ENCODE measurements around the gene ECPAS. TPM values are rescaled to one million over a fixed set of nuclear protein-coding genes. Genes with fewer than 3 reads are reported as not detected.

ECPAS gene
- total RNA-seq, 1 donor from 2014 or later: 113 TPM

DNA sequence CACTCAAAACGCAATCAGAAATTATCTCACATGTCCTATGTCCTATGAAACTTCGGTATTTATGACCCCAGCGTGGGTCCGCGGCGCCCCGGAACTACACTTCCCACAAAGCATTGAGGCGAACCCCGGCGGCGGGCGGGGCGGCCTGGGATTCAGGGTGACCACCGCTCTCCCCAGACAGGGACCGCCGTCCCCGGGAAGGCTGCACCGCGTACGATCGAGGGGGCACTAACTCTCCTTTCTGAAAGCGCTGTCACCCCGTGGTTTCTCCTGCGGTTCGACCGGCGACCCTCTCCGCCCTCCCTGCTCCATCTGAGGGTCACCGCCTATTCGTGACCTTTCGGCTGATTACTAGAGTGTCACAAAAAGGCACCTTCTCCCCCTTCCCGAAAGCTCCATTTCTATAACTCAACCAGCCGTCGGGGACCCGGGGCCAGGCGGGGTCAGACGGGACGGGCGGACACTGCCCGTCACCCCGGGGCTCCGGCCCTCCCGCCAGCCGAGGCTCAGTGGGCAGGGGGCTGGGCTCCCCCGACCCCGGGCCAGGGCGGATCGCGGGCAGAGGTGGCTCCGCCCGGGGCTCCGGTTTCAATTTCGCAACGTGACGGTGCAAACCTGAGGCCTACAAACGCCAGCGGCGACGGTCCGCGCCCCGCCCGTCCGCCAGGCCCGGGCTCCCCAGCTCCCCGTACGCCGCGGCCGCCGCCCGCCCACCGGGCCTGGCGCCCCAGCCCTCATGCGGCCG is 1.3 kb downstream of the ECPAS start:
- TF ChIP-seq, protein P1, sequence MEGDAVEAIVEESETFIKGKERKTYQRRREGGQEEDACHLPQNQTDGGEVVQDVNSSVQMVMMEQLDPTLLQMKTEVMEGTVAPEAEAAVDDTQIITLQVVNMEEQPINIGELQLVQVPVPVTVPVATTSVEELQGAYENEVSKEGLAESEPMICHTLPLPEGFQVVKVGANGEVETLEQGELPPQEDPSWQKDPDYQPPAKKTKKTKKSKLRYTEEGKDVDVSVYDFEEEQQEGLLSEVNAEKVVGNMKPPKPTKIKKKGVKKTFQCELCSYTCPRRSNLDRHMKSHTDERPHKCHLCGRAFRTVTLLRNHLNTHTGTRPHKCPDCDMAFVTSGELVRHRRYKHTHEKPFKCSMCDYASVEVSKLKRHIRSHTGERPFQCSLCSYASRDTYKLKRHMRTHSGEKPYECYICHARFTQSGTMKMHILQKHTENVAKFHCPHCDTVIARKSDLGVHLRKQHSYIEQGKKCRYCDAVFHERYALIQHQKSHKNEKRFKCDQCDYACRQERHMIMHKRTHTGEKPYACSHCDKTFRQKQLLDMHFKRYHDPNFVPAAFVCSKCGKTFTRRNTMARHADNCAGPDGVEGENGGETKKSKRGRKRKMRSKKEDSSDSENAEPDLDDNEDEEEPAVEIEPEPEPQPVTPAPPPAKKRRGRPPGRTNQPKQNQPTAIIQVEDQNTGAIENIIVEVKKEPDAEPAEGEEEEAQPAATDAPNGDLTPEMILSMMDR (IDR thresholded peaks at IDR 0.05): no peak
- H3K36me3 Mint-ChIP-seq (ENCODE audit: low read depth): no peaks in the 10 kb centered on the region
- peaks cover 32% of the 10 kb centered on the region for H3K4me1 Mint-ChIP-seq (ENCODE audit: low read depth)
- no peaks in the 10 kb centered on the region for H3K9me3 Mint-ChIP-seq (ENCODE audit: low read depth)
- DNase-seq (ENCODE audit: low spot score): no peak
- H3K27me3 Mint-ChIP-seq (ENCODE audit: low read depth): no peaks in the 10 kb centered on the region
- H3K4me3 Mint-ChIP-seq (ENCODE audit: unreplicated experiment): peak overlapping the region; percentile 78
- H3K27ac Mint-ChIP-seq (ENCODE audit: unreplicated experiment): peak overlapping the region; percentile 90

DNA sequence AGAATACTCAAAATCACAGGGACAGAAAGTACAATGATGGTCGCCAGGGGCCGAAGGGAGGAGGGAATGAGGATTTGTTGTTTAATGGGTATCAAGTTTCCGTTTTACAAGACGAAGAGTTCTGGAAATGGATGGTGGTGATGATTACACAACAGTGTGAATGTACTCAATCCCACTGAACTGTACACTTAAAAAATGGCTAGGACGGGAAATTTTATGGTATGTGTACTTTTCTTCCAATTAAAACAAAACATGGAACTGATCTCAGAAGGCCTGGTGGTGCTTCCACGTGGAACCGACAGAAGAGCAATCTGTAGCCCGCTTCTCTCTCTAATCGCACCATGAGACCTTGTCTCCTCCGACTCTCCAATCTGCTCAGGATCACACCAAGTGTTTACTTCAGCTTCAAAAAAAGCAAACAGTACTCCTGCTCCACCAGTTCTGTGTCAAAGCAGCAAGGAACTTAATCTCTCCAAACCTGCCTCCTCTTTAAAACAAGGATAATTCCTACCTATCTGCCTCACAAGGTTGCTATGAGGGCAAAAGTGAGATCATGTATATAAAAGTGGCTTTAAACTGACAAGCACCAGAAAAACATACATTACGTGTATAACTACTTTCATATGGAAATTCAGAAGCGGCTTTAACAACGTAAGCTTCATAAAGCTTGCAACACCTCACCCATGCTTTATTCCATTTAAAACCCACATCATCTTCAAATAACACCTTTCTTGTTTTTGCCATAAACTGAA is 2.1 kb downstream of the ECPAS start:
- H3K27me3 Mint-ChIP-seq (ENCODE audit: low read depth): no peaks in the 10 kb centered on the region
- no peaks in the 10 kb centered on the region for H3K36me3 Mint-ChIP-seq (ENCODE audit: low read depth)
- H3K27ac Mint-ChIP-seq (ENCODE audit: unreplicated experiment): peak overlapping the region; percentile 90
- H3K9me3 Mint-ChIP-seq (ENCODE audit: low read depth): no peaks in the 10 kb centered on the region
- TF ChIP-seq, protein P1 (IDR thresholded peaks at IDR 0.05): no peak
- no peak for DNase-seq (ENCODE audit: low spot score)
- H3K4me1 Mint-ChIP-seq (ENCODE audit: low read depth): peaks cover 39% of the 10 kb centered on the region
- peak overlapping the region; percentile 78 for H3K4me3 Mint-ChIP-seq (ENCODE audit: unreplicated experiment)

DNA sequence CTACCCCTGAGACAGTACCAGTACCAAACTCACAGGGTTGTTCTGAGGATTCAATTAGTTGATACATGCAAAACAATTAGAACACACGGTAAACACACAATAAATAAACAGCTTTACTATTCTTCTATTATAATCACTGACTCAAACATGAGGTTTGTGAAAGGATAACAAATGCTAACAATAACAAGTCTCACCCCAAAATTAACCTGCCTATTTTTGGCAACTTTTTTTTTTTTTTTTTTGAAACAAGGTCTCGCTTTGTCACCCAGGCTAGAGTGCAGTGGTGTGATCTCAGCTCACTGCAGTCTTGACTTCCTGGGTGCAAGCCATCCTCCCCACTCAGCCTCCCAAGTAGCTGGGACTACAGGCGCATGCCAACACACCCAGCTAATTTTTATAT is 6.5 kb downstream of the ECPAS start:
- no peak overlapping the region for H3K27ac Mint-ChIP-seq (ENCODE audit: unreplicated experiment)
- H3K4me3 Mint-ChIP-seq (ENCODE audit: unreplicated experiment): no peak overlapping the region
- TF ChIP-seq, protein P1 (IDR thresholded peaks at IDR 0.05): no peak
- H3K27me3 Mint-ChIP-seq (ENCODE audit: low read depth): no peaks in the 10 kb centered on the region
- peaks cover 55% of the 10 kb centered on the region for H3K4me1 Mint-ChIP-seq (ENCODE audit: low read depth)
- no peaks in the 10 kb centered on the region for H3K9me3 Mint-ChIP-seq (ENCODE audit: low read depth)
- no peak for DNase-seq (ENCODE audit: low spot score)
- H3K36me3 Mint-ChIP-seq (ENCODE audit: low read depth): no peaks in the 10 kb centered on the region

DNA sequence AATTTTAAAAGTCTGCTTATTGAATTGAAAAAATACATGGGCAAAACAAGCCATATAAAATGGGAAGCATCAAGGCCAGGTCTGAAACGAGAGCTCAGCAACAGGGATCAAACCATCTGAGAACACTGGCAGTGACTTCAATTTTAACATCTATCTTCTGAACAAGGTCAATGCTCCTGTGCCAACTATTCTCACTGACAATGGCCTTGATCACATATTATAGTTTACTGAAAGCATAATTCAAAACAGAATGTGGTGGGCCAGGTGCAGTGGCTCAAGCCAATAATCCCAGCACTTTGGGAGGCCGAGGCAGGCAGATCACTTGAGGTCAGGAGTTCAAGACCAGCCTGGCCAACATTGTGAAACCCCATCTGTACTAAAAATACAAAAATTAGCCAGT is 9.0 kb downstream of the ECPAS start:
- TF ChIP-seq, protein P1 (IDR thresholded peaks at IDR 0.05): no peak
- Mint-ChIP-seq H3K4me1 (ENCODE audit: low read depth) (peaks cover 41% of the 10 kb centered on the region), H3K4me3 (ENCODE audit: unreplicated experiment) (no peak overlapping the region), H3K27me3 (ENCODE audit: low read depth) (no peaks in the 10 kb centered on the region), H3K36me3 (ENCODE audit: low read depth) (no peaks in the 10 kb centered on the region), H3K9me3 (ENCODE audit: low read depth) (no peaks in the 10 kb centered on the region), H3K27ac (ENCODE audit: unreplicated experiment) (no peak overlapping the region)
- no peak for DNase-seq (ENCODE audit: low spot score)

DNA sequence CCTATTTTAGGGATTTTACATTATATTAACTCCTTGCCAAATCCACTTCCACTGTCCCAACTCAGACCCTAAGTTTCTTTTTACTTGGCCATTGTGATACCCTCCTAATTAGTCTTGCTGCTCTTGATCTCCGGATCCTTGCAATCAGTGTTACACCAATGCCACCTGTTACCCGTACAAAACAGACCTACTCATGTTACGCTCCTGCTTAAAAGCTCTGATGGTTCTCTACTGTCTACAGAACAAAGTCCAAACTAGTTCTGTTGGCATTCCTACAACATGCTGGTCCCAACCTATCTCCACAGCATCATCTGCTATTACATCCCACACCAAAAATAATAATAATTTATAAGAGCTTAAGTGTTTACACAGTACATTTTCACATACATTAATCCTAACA is 9.8 kb downstream of the ECPAS start:
- Mint-ChIP-seq H3K9me3 (ENCODE audit: low read depth) (no peaks in the 10 kb centered on the region), H3K27me3 (ENCODE audit: low read depth) (no peaks in the 10 kb centered on the region), H3K27ac (ENCODE audit: unreplicated experiment) (no peak overlapping the region), H3K4me1 (ENCODE audit: low read depth) (peaks cover 41% of the 10 kb centered on the region), H3K36me3 (ENCODE audit: low read depth) (no peaks in the 10 kb centered on the region), H3K4me3 (ENCODE audit: unreplicated experiment) (no peak overlapping the region)
- TF ChIP-seq, protein P1 (IDR thresholded peaks at IDR 0.05): no peak
- no peak for DNase-seq (ENCODE audit: low spot score)

Measured in chondrocyte (in vitro differentiated cells).